Bronchial epithelial cell (primary cell): ENCODE data around the gene HAND2. TPM values are rescaled to one million over a fixed set of nuclear protein-coding genes. Genes with fewer than 3 reads are reported as not detected.

Source experiments
- DNase-seq: peaks from one replicate; pipeline ENCODE4 v3.0.0-alpha.2; 2010; ENCODE audit warnings: low read depth
- FAIRE-seq: peaks from 2 replicates; lab custom pipeline; 2011; peaks lifted over from hg19 to GRCh38; lab: Jason Lieb, UNC
- H3K27me3 ChIP-seq: 2 replicates; pipeline ENCODE4 v1.5.1; 2011; ENCODE audit warnings: low read length; ENCODE audit not compliant: control insufficient read depth, insufficient read depth
- H3K36me3 ChIP-seq: 2 replicates; pipeline ENCODE4 v1.5.1; 2011; ENCODE audit warnings: low read length; ENCODE audit not compliant: control insufficient read depth, insufficient read depth
- H3K4me3 ChIP-seq: 2 replicates; pipeline ENCODE4 v1.5.1; 2011; ENCODE audit warnings: mild to moderate bottlenecking, low read depth, low read length, control low read depth
- CTCF ChIP-seq: IDR thresholded peaks from 2 replicates; pipeline ENCODE4 v1.5.1; 2011; ENCODE audit warnings: mild to moderate bottlenecking, moderate library complexity, low read length, control low read depth, inconsistent platforms; ENCODE audit not compliant: insufficient read depth, severe bottlenecking
- total RNA-seq: library from RNA; depleted of rRNA; stranded (reverse); fragments of >200 nt; gene quantifications from 2 replicates; pipeline ENCODE4 v1.2.1, GENCODE V29; 2014

Gene HAND2
- total RNA-seq, 1 donor from 2014 or later: 1.1 TPM

GRCh38 chr4:173573286-173573685, 43.3 kb upstream of the HAND2 start:
- FAIRE-seq (no peak), DNase-seq (no peak)
- Histone ChIP-seq H3K27me3 (no peaks in the 10 kb centered on the region), H3K36me3 (no peaks in the 10 kb centered on the region), H3K4me3 (no peak overlapping the region)
- no peak for TF ChIP-seq CTCF

GRCh38 chr4:173572493-173573129, 42.6 kb upstream of the HAND2 start:
- DNase-seq (no peak), FAIRE-seq (no peak)
- H3K36me3 ChIP-seq: no peaks in the 10 kb centered on the region
- H3K4me3 ChIP-seq: no peak overlapping the region
- no peak for TF ChIP-seq CTCF
- H3K27me3 ChIP-seq: no peaks in the 10 kb centered on the region

GRCh38 chr4:173571620-173572019, 41.6 kb upstream of the HAND2 start:
- Histone ChIP-seq H3K36me3 (no peaks in the 10 kb centered on the region), H3K4me3 (no peak overlapping the region), H3K27me3 (no peaks in the 10 kb centered on the region)
- FAIRE-seq: no peak
- DNase-seq: no peak
- TF ChIP-seq CTCF: no peak

- no peaks in the 10 kb centered on the region for H3K36me3 ChIP-seq
- H3K4me3 ChIP-seq: no peak overlapping the region
- FAIRE-seq (no peak), DNase-seq (no peak)
- no peaks in the 10 kb centered on the region for H3K27me3 ChIP-seq
- TF ChIP-seq CTCF: no peak
Measured at GRCh38 chr4:173565281-173565680, 35.3 kb upstream of the HAND2 start.

GRCh38 chr4:173564461-173564860, 34.4 kb upstream of the HAND2 start:
- H3K27me3 ChIP-seq: no peaks in the 10 kb centered on the region

More at GRCh38 chr4:173564461-173564860, 34.4 kb upstream of the HAND2 start:
- no peak overlapping the region for H3K4me3 ChIP-seq
- H3K36me3 ChIP-seq: no peaks in the 10 kb centered on the region
- DNase-seq: no peak
- FAIRE-seq: no peak
- TF ChIP-seq CTCF: no peak
